ENCODE results near the gene VGLL4.
"Not testable (repeated sequence)": the region's sequence is repeated elsewhere in the genome, so short reads cannot be mapped to it uniquely, and the experiment has no call there.

The VGLL4 gene

GRCh38 chr3:11532931-11533391 lies 110.8 kb downstream of the VGLL4 start:
- no peak for DNase-seq (ENCODE audit: low read depth, low spot score)

DNA sequence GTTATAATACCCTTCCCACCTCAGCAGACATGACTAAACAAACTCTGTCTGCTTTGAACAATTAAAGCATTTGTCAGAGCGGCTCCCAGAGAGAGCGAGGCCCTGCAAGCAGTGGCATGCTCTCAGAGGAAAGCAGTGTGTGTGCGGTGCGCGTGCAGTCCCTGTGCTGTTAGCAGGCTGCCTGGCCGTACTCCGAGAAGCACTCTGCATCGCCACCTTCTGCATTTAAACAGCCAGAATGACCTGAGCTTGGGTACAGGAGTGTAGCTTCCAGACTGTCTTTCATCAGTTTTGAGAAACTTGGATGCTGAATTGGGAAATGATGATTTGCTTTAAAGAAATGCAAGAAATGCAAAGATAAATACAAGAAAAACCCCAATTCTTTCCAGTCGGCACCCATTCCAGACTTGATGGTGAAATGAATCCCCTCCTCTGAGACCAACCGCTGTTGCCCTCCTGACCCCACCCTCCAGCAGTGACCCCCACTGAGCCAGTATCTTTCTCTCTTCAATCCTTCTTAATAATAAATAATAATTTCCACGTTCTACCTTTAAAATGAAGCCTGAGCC lies 113.5 kb downstream of the VGLL4 start:
- DNase-seq (ENCODE audit: low read depth, low spot score) = no peak

DNA sequence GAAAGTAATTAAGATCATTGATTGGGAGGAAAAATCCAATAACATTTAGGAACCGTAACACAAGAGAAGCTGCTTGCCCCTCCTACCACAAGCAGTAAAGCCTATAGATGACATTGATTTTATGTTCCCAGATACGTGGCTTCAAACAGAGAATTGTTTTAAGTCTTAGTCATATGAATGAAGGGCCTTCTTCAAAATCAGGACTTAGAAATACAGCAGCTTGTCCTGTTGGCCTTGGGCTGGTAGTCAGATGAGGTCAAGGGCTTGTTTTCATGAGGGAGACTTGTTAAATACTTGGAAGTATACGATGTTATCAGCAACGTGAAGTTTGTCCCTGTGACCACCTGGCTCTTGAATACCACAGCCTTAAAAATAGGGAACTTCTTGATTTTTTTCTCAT lies 114.4 kb downstream of the VGLL4 start:
- DNase-seq (ENCODE audit: low read depth, low spot score) = no peak

GRCh38 chr3:11526121-11526520 lies 117.6 kb downstream of the VGLL4 start:
- not testable (repeated sequence) for DNase-seq (ENCODE audit: low read depth, low spot score)

GRCh38 chr3:11523572-11524101 lies 120.1 kb downstream of the VGLL4 start:
- DNase-seq (ENCODE audit: low read depth, low spot score) = no peak

- DNase-seq (ENCODE audit: low read depth, low spot score) = no peak
Measured at GRCh38 chr3:11522953-11523571, 120.7 kb downstream of the VGLL4 start.

GRCh38 chr3:11522398-11522715 lies 121.4 kb downstream of the VGLL4 start:
- DNase-seq (ENCODE audit: low read depth, low spot score) = no peak

DNA sequence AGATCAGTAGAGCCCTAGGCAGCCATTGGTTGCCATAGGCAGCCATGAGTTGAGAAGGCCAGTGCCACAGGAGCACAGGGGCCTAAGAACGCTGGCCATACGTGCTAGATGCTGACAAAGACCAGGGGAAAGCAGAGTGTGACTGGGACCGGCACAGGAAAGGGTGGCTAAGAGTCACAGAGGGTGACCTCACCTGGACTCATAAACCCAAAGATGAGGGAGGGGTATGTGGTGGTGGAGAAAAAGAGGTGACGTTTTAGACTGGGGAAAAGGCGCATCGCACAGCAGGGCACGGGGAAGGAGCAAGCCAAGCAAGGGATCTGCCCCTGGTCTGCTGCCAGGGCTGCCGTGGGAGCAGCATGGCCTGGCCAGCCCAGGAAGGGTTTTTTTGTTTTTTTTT lies 122.5 kb downstream of the VGLL4 start:
- DNase-seq (ENCODE audit: low read depth, low spot score) = no peak

GRCh38 chr3:11517601-11518000 lies 126.1 kb downstream of the VGLL4 start:
- no peak for DNase-seq (ENCODE audit: low read depth, low spot score)

DNA sequence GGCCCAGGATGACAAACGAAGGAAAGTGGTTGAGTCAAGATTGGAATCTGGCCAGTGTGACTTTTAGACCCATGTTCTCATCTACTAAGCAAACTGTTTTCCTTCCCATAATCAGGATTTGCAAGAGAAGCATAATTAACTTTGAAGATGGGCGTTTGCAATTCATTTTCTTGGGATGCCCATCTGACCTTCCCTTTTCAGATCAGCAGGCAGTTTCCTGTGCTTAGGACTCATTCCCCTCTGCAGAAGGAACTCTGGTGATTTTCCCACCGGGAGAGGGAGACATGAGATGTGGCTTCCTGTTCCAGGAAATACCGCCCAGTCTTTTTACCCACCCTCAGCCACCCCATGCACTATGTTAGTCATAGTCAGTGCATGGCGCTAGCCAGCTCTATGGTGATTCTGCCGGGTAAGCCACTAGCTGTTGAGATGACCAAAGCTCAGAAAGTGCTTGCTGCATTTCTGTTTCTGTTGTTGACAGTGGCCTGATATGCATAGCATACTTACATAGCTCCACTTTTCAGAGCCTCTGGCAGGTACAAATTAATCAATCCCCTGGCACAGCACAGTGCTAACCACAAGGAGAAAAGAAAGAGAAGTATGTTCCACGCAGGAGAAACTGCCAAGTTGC lies 129.4 kb downstream of the VGLL4 start:
- no peak for DNase-seq (ENCODE audit: low read depth, low spot score)

DNA sequence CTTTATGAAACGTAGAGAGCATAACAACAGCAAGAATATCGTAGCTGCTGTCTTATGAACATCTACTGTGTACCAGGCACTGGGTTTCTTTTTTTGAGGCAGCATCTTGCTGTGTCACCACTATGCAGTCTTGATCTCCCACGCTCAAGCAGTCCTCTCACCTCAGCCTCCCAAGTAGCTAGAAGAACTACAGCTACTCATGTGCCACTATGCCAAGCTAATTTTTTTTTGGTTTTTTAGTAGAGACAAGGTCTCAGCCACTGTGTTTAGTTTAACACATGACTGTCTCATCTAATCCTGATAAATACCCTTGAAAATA lies 129.9 kb downstream of the VGLL4 start:
- no peak for DNase-seq (ENCODE audit: low read depth, low spot score)

GRCh38 chr3:11513125-11513816 lies 130.4 kb downstream of the VGLL4 start:
- DNase-seq (ENCODE audit: low read depth, low spot score) = not testable (repeated sequence)

DNA sequence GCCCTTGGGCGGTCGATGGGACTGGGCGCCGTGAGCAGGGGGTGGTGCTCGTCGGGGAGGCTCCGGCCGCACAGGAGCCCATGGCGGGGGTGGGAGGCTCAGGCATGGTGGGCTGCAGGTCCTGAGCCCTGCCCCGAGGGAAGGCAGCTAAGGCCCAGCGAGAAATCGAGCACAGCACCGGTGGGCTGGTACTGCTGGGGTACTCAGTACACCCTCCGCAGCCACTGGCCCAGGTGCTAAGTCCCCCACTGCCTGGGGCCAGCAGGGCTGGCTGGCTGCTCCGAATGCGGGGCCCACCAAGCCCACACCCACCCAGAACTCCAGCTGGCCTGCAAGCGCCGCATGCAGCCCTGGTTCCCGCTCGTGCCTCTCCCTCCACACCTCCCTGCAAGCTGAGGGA lies 132.1 kb downstream of the VGLL4 start:
- not testable (repeated sequence) for DNase-seq (ENCODE audit: low read depth, low spot score)

- DNase-seq (ENCODE audit: low read depth, low spot score) = no peak
Measured at GRCh38 chr3:11510356-11510755, 133.4 kb downstream of the VGLL4 start.

DNA sequence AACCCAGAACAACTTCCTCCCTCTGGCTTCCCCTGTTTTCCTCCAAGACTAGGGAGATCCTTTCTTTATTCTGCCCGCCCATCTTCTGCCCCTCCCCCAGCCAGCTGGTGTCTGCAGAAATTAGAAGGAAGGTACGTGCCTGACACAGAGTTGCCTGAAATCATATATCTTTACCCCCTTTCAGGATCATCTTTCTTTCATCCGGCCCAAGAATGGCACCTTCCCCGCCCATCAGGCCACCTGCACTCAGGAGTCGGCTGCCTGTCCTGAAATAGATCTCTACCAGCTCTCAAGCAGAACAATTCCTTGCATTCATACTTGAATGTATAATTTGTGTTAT lies 133.7 kb downstream of the VGLL4 start:
- no peak for DNase-seq (ENCODE audit: low read depth, low spot score)

- no peak for DNase-seq (ENCODE audit: low read depth, low spot score)
Measured at GRCh38 chr3:11509173-11510000, 134.3 kb downstream of the VGLL4 start.

DNA sequence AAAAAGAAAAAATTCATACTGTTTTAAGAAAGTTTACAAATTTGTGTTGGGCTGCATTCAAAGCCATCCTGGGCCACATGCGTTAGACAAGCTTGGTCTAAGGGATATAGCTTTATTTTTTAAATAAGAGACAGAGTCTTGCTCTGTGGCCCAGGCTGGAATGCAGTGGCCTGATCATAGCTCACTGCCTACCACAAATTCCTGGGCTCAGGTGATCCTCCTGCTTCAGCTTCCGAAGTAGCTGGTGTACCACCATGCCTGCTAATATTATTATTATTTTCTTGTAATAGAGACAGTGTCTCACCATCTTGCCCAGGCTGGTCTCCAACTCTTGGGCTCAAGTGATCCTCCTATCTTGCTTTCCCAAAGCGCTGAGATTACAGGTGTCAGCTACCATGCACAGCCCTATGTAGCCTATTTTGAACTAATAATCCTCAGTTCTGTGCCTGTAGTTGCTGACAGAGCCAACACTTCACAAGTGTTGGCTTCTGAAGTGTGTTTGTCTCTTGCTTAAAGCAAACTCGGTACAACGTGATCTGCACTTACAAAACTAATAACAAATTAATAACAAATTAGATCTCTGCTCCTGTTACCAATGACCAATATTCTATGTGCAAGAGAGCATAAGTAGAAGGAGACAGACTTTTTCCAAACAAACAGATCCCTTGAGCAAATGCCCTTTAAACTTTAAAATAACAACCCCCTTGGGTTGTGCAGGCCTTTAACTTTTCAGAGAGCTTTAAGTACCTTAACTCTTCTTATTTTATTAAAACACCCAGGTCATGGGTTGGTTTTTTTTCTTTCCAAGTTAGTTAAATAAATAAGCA lies 135.2 kb downstream of the VGLL4 start:
- DNase-seq (ENCODE audit: low read depth, low spot score) = no peak

- no peak for DNase-seq (ENCODE audit: low read depth, low spot score)
Measured at GRCh38 chr3:11507719-11508118, 136.0 kb downstream of the VGLL4 start.
